IMR-90 (cell line): ENCODE results near the gene PCDH19. TPM values are rescaled to one million over a fixed set of nuclear protein-coding genes. Genes with fewer than 3 reads are reported as not detected.

Experiments
- CEBPB ChIP-seq: IDR thresholded peaks from 2 replicates; pipeline ENCODE4 v1.6.1; 2012; ENCODE audit warnings: low read depth, low read length, improper control_type of control experiment
- CTCF ChIP-seq: conservative IDR thresholded peaks from 2 replicates; pipeline ENCODE4 v1.5.1; 2012; ENCODE audit warnings: mild to moderate bottlenecking, low read depth, low read length, improper control_type of control experiment
- NFE2L2 ChIP-seq: fragments of 150-350 bp; IDR thresholded peaks from 2 replicates; pipeline ENCODE4 v1.6.1; 2016; ENCODE audit warnings: low read depth, mild to moderate bottlenecking, low read length
- RAD21 ChIP-seq: IDR thresholded peaks from 2 replicates; pipeline ENCODE4 v1.6.1; 2012; ENCODE audit warnings: low read length, improper control_type of control experiment
- RFX5 ChIP-seq: IDR thresholded peaks from 2 replicates; pipeline ENCODE4 v1.8.0; 2012; ENCODE audit warnings: low read depth, mild to moderate bottlenecking, low read length, moderate library complexity
- SMC3 ChIP-seq: fragments of 150-350 bp; IDR thresholded peaks from 2 replicates; pipeline ENCODE4 v1.6.1; 2016; ENCODE audit warnings: low read depth, mild to moderate bottlenecking, antibody characterized with exemption, low read length, moderate library complexity
- polyA plus RNA-seq, 3 experiments: library from polyadenylated mRNA; depleted of rRNA; stranded (reverse); fragments of >200 nt; gene quantifications; 2 replicates each; pipeline ENCODE4 v1.2.3, GENCODE V29; 2012; ENCODE audit warnings: low replicate concordance in 1 of 3
- total RNA-seq: library from RNA; depleted of rRNA; stranded (reverse); fragments of >200 nt; gene quantifications from 2 replicates; pipeline ENCODE4 v1.2.3, GENCODE V29; 2012

PCDH19 gene
- total and polyA plus RNA-seq, 2 of the 4 experiments (the other 2 are of a cell fraction): not detected

GRCh38 chrX:100409610-100410590 is at the start of gene PCDH19 (continued):
- TF ChIP-seq CTCF (no peak), RAD21 (no peak), SMC3 (no peak), CEBPB (no peak), RFX5 (no peak), NFE2L2 (no peak)
